Measurements from ENCODE around the gene LAMP5. TPM values are rescaled to one million over a fixed set of nuclear protein-coding genes. Genes with fewer than 3 reads are reported as not detected.

LAMP5 gene
- total and polyA plus RNA-seq, 9 of the 15 experiments (the other 6 are each of a cell fraction or from before 2014, with no cell fraction given), result not detected

GRCh38 chr20:9543214-9543613, 28.8 kb downstream of the LAMP5 start:
- FAIRE-seq, result no peak
- Histone ChIP-seq H3K9me1 (ENCODE audit: control insufficient read depth, insufficient read depth, low read length) (no peaks in the 10 kb centered on the region), H3K9ac (ENCODE audit: insufficient read depth in 1 of 2, low read depth in 2 of 2, low read length in 2 of 2) (no peak overlapping the region), H3K79me2 (ENCODE audit: control insufficient read depth, insufficient read depth, low read length) (no peaks in the 10 kb centered on the region), H3K4me3 (no peak overlapping the region), H3K4me2 (ENCODE audit: insufficient read depth, low read length) (no peak overlapping the region), H3K27me3 (ENCODE audit: control insufficient read depth in 2 of 2, insufficient read depth in 2 of 2, low read length in 2 of 2) (no peaks in the 10 kb centered on the region), H4K20me1 (replicated peaks; ENCODE audit: control insufficient read depth, insufficient read depth, low read length) (no peaks in the 10 kb centered on the region), H3K36me3 (ENCODE audit: control insufficient read depth, insufficient read depth, low read length) (no peaks in the 10 kb centered on the region), H3K4me1 (replicated peaks in 1 of 2; ENCODE audit: control insufficient read depth in 2 of 2, insufficient read depth in 2 of 2, low read length in 2 of 2) (no peaks in the 10 kb centered on the region), H3K9me3 (replicated peaks; ENCODE audit: control insufficient read depth, insufficient read depth, low read depth, low read length) (no peaks in the 10 kb centered on the region), H2AFZ (ENCODE audit: low read depth, low read length) (no peak overlapping the region), H3K27ac (ENCODE audit: extremely low read depth, low read depth, low read length) (no peak overlapping the region)
- intact Hi-C loops (cut with micrococcal nuclease) (no loop called here), in situ Hi-C loops (cut with MboI) (no loop called here)
- ChIA-PET CTCF (ENCODE audit: low intra/inter-chr PET ratio) (no interaction called here), POLR2A (no interaction called here)
- no TSS peak for BruUV-seq (replicated peaks)
- no peak for DNase-seq (ENCODE audit: extremely low read depth in 1 of 4, low spot score in 3 of 4)
- ATAC-seq, result no peak
- WGBS (ENCODE audit: insufficient coverage, low coverage, missing lambda C conversion rate), result 0% methylated on average over 1 of the region's 4 CpGs
- TF ChIP-seq NCOA1 (IDR thresholded peaks at IDR 0.05; ENCODE audit: low read depth), result no peak
- TF ChIP-seq THAP7 (CRISPR knock-in tag; IDR thresholded peaks at IDR 0.05), result no peak
- no peak for TF ChIP-seq PPARD (CRISPR knock-in tag; IDR thresholded peaks at IDR 0.05)
- no peak for TF ChIP-seq USF2 (CRISPR knock-in tag; IDR thresholded peaks at IDR 0.05)
- TF ChIP-seq ZNF217 (CRISPR knock-in tag; IDR thresholded peaks at IDR 0.05), result no peak
- TF ChIP-seq ZNF780A (CRISPR knock-in tag; IDR thresholded peaks at IDR 0.05), result no peak
- TF ChIP-seq XRCC4 (IDR thresholded peaks at IDR 0.05; ENCODE audit: extremely low read depth, insufficient read depth, insufficient read length), result no peak
- TF ChIP-seq JUNB (CRISPR knock-in tag; conservative IDR thresholded peaks at IDR 0.05), result no peak
- TF ChIP-seq TRIM25 (IDR thresholded peaks at IDR 0.05; ENCODE audit: borderline replicate concordance), result no peak
- TF ChIP-seq CREB3L1 (IDR thresholded peaks at IDR 0.05; ENCODE audit: borderline replicate concordance, low read depth), result no peak
- no peak for TF ChIP-seq MNT (conservative IDR thresholded peaks at IDR 0.05)
- no peak for TF ChIP-seq HDAC6 (IDR thresholded peaks at IDR 0.05; ENCODE audit: low read depth, low read length)
- no peak for TF ChIP-seq ZNF584 (CRISPR knock-in tag; IDR thresholded peaks at IDR 0.05; ENCODE audit: low read depth)
- TF ChIP-seq EWSR1 (IDR thresholded peaks at IDR 0.05; ENCODE audit: borderline replicate concordance, low read depth, partially characterized antibody), result no peak
- TF ChIP-seq ZBTB26 (CRISPR knock-in tag; IDR thresholded peaks at IDR 0.05), result no peak

All from K562 (cell line).